ENCODE measurements around the gene ZNF674.
"Not testable (repeated sequence)": the region's sequence is repeated elsewhere in the genome, so short reads cannot be mapped to it uniquely, and the experiment has no call there.

ZNF674 gene

GRCh38 chrX:46567388-46567787 lies 22.2 kb upstream of the ZNF674 start:
- DNase-seq: no peak

GRCh38 chrX:46561824-46562657 lies 16.8 kb upstream of the ZNF674 start:
- peak; percentile 52 for DNase-seq

DNA sequence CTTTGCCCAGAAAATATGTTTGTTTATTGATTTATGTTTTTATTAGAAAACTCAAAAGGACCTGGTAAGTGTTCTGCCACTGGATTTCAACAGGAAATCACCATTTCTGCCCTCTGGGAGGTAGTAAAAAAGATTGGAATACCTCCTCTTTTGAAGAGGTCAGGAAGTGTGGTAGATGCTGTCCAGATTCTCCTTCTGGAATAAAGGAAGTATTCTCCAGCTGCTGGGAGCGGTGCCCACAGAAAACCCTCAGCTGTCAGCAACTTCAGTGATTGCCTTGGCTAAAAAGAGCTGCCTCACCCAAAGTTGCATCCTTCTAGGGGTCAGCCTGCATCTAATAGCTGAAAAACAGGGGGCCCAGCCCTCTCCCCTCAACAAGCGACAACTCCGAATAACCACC lies 13.8 kb upstream of the ZNF674 start:
- peak; percentile 19 for DNase-seq

DNA sequence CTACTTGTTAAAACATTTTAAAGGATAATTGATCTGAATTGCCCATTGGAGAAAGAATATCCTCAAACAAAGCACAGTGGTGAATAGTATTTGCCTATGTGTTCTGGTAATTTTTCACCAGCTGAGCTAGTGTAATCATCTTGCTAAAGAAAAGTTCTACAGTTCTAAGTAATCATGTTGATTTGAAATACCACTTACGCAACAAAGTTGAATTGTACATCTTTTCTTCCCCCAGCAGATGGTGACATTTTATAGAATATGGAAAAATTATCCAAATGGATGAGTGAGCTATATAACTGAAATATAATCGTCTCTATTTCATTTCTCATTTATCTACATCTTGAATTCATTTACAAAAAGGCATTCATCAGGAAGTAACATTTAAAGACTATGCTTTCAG lies 9.7 kb upstream of the ZNF674 start:
- no peak for DNase-seq

GRCh38 chrX:46553935-46554334 lies 8.7 kb upstream of the ZNF674 start:
- DNase-seq: no peak

GRCh38 chrX:46551494-46552128 lies 6.4 kb upstream of the ZNF674 start:
- no peak for DNase-seq

GRCh38 chrX:46549914-46550313 lies 4.7 kb upstream of the ZNF674 start:
- DNase-seq: no peak

DNA sequence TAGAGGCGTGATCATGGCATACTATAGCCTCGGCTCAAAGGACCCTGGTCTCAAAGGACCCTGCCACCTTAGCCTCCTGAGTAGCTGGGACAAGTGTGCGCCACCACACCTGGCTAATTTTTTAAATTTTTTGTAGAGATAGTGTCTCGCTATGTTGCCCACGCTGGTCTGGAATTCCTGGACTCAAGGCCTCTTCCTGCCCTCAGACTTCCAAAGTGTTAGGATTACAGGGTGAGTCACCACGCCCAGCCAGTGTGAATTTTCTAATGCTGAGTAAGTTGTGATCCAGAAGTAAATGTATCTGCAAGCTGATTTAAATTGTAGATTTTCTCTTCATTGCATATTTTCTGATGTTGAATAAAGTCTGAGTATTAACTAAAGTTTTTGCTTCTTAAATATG lies 2.6 kb upstream of the ZNF674 start:
- no peak for DNase-seq

- not testable (repeated sequence) for DNase-seq
Measured at GRCh38 chrX:46544527-46544926, 694 bp downstream of the ZNF674 start.

GRCh38 chrX:46543441-46543840 lies 1.8 kb downstream of the ZNF674 start:
- no peak for DNase-seq

GRCh38 chrX:46531442-46531841 lies 13.8 kb downstream of the ZNF674 start:
- DNase-seq: no peak

DNA sequence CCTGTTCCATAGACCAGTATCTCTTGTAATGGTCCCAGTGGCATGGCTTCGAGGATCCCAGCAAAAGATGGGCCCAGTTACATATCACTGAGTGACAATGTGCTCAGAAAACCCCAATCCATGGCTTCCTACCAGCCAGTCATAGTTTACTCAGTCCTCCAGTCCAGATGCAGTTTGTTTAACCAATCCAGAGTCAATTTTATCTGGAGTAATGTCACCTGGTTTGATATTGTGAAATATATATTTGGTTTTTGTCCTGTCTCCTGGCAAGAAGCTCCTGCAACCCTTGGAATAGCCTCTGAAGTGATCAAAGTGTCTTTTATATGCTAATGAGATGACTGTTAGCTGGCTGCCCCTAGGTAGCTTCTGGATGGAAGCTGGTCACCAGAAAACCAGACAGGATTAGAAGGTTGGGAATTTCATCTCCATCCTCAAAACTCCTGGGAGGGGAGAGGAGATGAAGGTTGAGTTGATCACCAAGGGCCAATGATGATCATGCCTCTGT lies 14.8 kb downstream of the ZNF674 start:
- not testable (repeated sequence) for DNase-seq

DNA sequence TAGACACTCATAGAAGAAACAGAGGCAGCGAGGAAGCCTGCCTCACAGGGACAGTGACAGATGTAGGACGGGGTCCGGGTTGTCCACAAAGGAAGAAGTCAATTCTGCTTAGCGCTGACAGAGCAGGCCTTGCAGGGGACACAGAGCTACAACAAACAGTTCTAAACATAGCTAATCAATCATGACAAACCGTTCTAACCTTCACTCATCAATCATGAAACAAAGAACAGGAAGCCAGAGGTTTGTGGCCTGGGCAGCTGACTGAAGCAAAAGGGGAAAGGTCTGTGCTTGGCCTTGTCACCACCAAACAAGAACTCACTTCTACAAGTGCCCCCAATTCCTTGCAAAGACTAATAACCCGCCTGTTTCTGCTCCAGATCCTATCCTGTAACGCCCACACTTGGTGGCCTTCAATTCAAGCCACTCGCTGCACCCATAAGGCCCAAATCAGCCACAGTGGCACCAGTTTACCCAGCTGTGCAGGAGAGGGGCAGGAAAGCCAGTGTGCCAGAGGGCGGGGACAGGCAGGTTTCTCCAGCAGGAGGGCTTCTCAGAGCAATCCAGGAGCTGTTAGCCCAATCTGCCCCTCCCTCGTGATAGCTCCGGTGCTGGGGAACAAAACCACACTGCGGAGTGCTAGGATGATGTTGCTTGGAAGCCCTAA lies 15.3 kb downstream of the ZNF674 start:
- DNase-seq: not testable (repeated sequence)

GRCh38 chrX:46528640-46529039 lies 16.6 kb downstream of the ZNF674 start:
- not testable (repeated sequence) for DNase-seq

GRCh38 chrX:46506076-46506475 lies 39.1 kb downstream of the ZNF674 start:
- no peak for DNase-seq

DNA sequence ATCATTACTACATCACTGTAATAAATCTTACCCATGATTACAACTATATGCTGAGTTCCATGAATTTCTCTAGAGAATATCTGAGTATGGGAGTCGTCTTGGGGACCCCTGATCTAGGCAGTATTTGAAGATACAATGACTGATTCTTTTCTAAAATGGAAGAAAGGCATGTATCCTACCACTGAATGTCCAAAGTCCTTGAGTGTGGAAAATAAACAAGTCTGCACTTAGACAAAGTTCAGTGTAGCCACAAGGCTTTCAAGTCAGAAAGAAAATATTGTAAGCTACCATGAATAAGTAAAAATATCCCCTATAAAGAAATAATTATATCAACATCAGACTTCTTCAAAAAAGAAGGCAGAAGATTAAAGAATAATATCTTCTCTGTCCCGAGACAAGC lies 42.4 kb downstream of the ZNF674 start:
- DNase-seq: no peak

DNA sequence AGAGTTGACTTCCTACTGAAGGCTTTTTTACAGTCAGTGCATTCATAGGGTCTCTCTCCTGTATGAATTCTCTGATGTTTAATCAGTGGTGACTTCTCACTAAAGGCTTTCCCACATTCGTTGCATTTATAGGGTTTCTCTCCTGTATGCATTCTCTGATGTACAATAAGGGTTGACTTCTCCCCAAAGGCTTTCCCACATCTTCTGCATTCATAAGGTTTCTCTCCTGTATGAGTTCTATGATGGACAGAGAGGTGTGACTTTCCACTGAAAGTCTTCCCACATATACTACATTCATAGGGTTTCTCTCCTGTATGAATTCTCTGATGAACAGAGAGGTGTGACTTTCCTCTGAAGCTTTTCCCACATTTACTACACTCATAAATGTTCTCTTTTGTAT lies 45.2 kb downstream of the ZNF674 start:
- DNase-seq: no peak

DNA sequence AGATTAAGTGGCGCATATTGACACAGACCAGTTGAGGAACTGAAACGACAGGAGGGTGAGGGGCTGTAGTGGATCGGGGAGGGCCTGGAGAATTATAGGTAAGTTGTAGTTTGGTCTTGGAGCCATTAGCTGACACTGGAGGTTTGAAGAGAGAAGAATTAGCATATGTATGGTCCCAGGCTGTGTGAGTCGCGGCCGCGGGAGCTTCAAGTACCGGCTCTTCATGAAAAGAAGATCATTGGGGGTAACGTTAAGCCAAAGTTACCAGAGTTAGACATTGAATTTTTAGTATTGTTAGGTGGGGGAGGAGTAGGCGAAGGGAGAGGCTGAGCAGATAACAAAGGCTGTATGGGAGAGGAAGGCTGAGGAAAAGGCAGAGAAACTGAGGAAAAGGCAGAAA lies 56.5 kb downstream of the ZNF674 start:
- no peak for DNase-seq

- no peak for DNase-seq
Measured at GRCh38 chrX:46485897-46486296, 59.3 kb downstream of the ZNF674 start.

DNA sequence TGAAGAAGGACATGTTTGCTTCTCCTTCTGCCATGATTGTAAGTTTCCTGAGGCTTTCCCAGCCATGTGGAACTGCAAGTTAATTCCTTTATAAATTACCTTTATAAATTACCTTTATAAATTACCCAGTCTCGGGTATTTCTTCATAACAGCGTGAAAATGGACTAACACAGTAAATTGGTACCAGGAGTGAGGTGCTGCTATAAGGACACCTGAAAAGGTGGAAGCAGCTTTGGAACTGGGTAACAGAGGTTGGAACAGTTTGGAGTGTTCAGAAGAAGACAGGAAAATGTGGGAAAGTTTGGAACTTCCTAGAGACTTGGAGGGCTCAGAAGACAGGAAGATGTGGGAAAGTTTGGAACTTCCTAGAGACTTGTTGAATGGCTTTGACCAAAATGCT lies 66.6 kb downstream of the ZNF674 start:
- not testable (repeated sequence) for DNase-seq

GRCh38 chrX:46477435-46477834 lies 67.8 kb downstream of the ZNF674 start:
- no peak for DNase-seq

DNA sequence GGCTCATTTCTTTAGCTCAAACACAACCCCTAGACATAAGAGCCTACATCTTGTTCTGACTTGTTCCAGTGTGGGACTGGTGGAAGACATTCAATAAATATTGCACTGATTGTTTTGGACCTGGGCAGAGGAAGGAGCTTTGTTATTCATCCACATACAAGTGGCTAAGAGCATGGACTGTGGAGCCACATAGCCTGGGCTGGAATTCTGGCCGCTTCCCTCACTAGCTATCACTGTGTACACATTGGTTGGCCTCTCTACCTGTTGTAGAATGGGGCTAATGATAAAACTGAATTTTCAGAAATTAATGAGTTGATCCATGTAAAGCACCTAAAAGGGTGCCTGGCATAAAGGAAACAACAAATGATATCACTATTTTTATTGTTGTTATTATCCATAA lies 80.0 kb downstream of the ZNF674 start:
- no peak for DNase-seq

GRCh38 chrX:46463682-46464081 lies 81.5 kb downstream of the ZNF674 start:
- no peak for DNase-seq

- no peak for DNase-seq
Measured at GRCh38 chrX:46461660-46462191, 83.5 kb downstream of the ZNF674 start.

All from activated CD8-positive, alpha-beta memory T cell treated with anti-CD3 and anti-CD28 coated beads for 24 hours (primary cell).